ENCODE data around the gene ATP5F1A.
"Not testable (repeated sequence)": the region's sequence is repeated elsewhere in the genome, so short reads cannot be mapped to it uniquely, and the experiment has no call there.

The ATP5F1A gene

DNA sequence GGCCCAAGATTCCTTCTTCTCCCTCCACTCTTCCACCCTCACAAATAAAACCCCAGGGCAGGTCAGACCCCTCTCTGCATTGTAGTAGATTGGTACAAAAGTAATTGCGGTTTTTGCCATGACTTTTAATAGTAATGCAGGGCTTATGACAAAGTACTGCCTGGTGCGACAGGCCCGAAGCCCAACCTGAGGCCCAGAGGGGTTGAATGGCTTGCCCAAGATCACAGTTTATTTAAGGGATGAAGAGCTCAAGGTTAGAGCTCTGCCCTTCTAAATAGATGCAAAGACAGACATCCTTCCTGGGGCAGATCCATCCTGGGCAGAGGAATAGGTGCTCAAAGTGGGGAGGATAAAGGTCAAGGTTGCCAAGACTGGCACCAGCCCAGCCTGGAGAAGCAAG is 25.1 kb downstream of the ATP5F1A start:
- no peak for DNase-seq

DNA sequence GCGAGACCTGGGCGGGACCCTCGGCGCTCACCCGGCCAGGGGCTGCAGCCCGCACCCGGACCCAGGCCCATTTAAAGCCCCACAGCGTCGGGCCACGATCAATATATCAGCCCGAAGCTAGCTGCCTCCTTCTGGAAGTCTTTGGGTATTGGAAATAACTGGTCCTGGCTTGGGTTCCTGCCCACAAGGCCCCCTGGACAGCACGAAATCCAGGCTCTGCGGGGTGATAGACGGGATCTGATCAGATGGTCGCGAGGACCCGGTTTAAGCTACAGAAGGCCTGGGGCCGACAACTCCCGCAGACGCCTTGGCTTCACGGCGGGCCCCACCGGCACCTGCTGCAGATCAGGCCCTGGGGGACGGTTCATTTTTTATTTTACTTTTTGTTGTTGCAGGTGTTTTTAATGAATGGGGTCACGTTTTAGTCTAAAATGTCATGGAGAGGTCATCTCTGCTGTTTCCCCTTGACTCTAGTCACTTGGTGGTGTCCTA is 25.7 kb downstream of the ATP5F1A start:
- DNase-seq, result no peak

DNA sequence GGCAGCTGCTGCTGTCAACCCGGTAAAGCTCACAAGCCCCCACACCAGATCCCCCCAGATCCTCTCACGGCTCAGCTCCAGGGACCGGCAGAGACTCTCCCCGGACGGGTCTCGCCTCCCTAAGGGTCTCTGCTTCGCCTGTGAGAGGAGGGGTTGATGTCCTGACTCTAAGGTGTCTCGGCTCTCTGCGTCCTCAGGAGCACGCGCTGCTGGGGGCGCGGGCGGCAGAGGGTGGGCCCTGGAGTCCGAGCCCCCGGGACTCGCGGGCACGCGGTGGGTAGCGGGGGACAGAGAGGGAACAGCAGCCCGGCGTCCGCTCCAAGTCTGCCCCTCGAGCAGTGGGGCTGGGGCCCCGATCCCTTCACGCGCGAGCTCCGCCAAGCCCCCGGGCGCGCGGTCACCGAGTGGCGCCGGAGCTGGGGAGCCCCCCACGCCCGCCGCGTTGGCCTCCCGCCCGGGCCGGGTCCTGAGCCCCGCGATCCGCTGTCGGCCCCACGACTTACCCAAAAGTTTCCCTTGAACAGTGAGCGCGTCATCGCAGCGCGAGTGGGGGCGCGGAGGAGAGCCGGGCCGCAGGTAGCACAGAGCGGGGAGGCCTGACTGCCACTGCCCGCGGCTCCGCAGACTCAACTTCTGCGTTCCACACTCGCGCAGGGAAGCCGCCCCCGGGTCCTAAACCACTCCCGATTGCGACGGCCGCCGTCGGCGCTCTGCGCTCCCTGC is 26.3 kb downstream of the ATP5F1A start, which contains the start of gene PSTPIP2:
TSS of gene PSTPIP2 (minus strand) at position 608 of the 723 bp plus-strand sequence. CDS start at position 536, 72 bp downstream.
- DNase-seq, result no peak

DNA sequence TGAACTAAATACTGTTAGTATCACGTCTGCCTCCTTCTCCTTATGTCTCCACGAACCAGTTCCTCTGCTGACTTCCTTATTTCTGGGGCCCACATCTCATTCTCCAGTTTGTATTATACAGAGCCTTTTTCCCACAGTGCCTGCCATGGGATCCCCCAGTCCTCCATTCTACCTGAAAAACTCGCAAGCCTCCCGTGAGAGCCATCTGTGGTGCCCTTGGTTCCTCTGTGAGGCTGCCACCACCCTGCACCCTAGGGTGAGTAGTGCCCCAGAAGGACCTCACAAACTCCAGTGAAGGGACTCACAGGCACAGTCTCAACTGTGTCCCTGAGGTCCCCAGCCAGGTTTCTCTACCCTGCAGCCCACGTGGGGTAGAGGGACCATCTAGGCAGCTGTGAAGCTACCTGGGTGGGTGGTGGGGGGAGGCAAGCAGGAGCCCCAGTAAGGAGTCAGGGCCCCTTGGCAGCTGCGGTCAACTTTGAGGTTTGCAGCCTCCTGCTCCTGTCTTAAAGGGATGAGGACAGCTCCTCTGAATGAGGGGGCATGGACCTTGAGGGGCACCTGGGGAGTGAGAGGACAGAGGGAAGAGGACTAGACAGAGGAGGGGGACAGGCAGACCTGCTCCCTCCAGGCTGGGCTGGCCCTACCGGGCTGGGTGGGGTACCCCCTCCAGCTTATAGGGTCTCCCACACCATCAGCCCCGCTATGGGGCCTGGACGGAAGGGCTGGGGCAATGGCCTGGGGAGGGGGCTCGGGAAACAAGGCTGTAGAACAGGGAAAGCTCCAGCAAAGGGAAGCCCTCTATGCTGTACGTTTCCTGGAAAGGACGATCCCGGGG is 27.1 kb downstream of the ATP5F1A start:
- DNase-seq, result no peak

DNA sequence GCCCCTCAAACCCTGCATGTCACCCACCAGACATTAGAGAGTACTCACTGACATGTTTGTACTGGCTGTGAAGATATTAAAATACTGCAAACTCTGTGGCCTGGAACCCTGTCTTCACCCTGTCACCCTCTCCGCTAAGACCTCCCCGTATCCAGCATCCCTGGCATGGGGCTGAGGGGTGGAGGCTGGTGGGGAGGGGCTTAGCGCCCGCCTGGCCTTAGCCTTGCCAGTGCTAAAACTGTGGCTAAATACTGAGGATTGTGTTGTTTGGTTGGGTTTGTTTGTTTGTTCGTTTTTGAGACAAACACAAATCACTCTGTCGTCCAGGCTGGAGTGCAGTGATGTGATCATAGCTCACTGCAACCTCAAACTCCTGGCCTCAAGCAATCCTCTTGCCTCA is 27.9 kb downstream of the ATP5F1A start:
- DNase-seq, result no peak

DNA sequence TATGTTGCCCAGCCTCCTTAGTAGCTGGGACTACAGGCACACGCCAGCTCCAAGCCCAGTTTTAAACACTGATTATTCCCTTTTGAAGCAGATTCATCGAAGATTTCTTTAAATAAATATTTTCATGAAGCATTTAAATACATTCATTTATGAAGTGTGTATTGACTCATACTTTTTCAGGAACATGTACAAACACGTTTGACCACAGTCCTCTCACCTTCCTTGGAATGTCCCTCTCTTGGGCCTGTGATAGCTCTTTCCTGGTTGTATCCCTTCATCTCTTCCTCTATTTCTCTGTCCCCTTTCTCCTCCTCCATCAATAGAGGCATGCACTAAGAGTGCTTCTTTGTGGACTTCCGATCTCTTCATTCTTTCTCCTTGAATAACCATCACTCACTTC is 28.6 kb downstream of the ATP5F1A start:
- no peak for DNase-seq

DNA sequence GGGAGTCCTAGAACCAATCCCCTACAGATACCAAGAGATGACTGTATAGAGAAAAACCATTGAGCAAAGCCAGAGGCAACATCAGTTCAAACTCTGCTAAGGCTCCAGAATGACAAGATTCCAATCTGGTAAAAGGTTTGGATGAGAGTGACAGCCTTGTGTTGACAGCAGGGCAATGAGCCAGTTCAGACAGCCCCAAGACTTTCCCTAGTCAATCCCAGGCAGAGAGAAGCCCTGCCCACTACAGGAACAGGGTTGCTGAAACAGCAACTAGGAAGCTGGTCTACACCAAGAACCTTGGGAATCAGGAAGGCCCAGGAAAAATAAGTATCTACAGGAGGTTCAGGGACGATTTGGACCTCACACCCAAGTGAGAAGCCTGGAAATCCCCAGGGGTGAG is 29.3 kb downstream of the ATP5F1A start:
- no peak for DNase-seq

DNA sequence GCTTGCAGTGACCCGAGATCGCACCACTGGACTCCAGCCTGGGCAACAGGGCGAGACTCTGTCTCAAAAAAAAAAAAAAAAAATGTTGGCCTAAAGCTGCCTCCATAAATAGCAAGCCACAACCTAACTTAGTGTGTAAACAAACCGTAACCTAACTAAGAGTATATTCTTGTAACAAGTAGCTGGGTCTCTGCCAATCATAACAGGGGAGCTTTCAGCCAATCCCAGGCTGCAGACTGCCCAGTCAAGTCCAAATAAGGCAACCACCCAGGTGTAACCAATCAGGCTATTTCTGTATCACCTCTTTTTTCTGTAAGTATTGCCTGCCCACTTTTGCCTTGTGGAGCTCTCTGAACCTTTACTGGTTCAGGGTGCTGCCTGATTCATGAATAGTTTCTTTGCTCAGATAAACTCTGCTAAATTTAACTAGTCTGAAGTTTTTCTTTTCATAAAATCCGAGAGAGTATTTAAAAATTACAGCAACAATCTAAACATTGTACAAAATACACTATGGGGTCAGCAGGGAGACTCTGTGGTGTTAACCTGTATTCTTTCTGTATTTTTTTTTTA is 30.6 kb downstream of the ATP5F1A start:
- DNase-seq, result peak; percentile 59

DNA sequence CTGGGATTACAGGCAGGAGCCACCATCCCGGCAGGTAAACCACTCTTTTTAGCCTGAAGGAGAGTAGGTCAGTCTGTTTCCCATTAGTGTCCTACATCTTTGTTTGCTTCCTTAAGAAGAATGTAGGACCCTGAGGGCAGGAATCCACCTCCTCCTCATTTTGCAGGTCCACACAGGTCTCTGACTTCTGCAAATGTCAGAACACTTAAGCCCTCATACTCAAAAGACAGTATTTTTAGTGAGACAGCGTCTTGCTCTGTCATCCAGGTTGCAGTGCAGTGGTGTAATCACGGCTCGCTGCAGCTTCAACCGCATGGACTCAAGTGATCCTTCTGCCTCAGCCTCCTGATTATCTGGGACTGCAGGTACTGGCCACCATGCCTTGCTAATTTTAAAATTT is 35.3 kb downstream of the ATP5F1A start:
- no peak for DNase-seq

DNA sequence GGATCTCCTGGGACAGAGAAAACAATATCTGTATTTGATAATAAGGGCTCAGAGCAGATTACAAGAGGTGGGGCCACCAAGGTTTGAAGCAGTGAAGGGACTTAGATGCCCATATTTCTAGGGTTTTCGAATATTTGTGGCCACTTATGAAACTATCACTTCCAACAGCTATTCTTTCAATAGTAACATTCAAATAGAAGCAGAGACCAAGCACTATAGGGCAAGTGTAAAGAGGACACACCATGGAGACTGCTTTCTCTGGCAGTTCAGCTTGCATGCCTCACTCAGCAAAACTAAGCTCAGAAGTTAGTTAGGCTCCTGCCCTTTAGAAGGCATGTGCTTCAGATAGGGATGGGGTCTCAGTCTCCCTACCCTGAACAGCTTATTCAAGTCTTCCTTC is 36.3 kb downstream of the ATP5F1A start:
- DNase-seq, result no peak

DNA sequence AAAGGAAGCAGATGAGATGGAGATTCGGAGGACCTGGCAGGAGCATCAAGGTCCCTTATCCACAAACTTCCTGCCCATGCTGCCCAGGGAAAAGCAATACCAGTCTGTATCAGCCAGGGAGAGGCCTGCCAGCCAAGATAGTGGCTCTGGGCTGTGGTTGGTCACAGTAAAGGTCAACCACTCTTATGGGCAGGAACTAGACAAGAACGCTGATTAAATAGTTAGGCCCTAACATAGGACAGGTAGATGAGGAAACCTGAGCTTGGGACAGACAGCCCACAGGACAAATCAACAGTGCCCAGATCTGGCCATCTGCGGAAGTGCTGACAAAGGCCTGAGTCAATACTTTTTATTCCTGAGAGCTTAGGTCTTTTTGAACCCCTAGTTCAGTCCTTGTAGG is 36.7 kb downstream of the ATP5F1A start:
- DNase-seq, result no peak

DNA sequence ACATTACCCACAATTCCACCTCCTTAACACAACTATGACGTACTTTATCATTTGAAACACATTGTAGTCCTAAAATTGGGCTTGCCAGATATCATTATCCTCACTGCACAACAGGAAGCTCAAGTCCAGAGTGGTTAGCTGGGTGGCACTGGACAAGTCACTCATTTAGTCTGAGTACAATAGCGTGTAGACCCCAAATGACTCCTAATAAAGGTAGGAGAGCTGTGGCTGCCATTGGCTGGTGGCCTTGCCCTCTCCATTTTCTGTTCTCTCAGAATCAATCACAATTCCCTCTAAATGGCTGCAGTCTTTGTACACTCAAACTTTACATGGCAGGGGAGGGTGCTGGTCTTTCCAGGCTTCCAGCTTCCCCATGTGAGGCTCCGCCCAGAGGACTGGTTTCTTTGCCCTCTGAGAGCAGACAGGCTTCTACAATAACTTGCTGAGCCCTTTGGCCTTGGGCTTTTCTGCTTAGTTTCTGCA is 37.7 kb downstream of the ATP5F1A start:
- DNase-seq, result no peak

DNA sequence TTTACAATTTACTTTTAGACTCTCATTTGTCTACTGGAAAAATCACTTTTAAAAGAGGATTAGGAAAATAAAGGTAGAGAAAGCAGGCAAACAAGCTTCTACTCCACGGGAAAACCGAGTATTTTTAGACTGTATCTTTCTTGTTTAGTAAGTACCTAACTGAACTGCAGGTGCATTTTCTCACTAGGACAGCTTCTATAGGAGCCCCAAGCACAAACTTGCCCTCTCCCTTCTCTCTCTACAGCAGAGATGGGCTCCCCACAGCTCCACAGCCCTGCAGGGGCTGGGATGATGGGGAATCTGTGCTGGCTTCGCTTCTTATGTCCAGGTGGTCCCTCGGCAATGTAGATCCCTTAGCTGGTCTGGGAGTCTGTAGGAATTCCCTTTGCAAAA is 42.3 kb downstream of the ATP5F1A start:
- no peak for DNase-seq

DNA sequence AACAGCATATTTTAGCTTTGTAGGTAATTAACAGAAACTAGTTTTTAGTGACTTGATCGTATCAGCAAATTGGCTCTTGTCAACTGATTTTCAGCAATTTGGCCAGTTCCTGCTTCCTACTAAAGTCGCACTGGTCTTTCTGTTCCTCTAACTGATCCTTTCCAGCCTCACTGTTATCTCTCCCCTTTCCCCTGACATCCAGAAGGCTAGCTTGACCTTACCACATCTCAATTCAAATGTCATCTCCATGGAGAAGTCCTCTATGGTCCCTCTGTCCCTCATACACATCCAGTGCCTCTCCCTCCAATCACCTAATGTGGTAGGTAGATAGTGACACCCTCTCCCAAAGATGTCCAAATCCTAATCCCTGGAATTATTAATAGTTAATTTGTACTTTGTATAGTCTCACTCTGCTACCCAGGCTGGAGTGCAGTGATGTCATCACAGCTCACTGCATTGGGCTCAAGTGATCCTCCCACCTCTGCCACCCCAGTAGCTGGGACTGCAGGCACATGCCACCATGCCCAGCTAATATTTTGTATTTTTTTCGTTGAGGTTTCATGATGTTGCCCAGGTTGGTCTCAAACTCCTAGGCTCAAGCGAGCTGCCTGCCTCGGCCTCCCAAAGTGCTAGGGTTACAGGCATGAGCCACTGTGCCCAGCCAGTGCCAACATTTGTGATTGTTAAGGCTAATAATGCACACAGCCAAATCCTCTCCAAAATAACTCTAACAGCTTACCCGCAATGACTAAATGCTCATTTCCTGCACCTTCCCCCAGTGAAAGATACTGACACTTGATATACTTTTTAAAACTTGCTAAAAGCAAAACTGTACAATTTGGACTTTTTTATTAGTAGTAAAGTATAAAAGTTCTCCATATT is 42.9 kb downstream of the ATP5F1A start:
- no peak for DNase-seq

DNA sequence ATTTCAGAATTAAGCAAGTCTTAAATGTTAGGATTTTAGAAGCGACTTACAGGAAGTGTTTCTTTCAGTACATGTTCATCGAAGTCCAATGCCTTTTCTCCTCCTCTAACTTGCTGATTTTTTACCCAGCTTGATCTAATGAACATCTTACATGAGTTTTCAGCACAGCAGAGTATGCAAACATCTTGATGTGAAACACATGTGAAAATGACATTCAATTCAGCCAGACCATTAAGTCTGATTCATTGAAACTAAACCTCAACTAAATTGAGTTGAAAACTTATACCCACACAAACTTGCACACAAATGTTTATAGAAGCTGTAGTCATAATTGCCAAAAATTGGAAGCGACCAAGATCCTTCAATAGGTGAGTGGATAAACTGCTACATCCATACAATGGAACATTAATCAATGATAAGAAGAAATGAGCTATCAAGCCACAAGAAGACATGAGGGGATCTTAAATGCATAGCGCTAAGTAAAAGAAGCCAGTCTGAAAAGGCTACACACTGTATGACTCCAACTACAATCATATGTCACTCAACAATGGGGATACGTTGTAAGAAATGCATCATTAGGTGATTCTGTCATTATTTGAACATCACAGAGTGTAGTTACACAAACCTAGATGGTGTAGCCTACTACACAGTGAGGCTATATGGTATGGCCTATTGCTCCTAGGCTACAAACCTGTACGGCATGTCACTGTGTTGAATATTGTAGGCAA is 44.6 kb downstream of the ATP5F1A start:
- DNase-seq, result no peak

DNA sequence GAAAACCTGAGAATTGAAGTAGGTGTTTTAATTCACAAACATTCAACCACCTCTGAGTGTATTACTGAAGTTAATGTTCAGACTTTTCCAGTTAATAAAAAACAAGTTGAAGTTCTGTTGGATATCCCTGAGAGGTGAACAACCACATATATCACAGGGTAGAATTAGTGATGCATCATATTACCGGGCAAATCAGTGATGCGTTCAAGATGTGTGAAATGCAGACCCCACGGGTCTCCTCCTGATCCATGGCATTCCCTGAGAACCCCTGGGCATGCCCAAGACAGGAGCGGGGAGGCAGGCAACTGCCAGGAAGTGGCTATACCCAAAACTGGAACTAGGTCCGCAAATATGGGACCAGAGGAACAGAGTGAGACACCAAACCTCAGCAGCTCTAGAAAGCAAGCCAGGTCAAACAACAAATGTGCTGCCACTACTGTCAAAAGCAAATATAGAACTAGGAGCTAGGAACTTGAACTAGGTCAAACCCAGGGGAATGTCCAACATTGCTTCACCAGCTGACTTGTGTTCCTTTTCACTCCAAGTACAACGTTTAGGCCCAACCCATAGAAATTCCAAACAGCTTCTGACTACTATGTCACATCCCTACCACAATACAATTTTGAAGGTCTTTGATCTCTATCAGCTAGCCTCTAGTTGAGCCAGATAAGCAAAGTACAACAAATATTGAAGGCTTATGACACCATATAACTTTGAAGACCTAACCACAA is 46.2 kb downstream of the ATP5F1A start:
- no peak for DNase-seq

DNA sequence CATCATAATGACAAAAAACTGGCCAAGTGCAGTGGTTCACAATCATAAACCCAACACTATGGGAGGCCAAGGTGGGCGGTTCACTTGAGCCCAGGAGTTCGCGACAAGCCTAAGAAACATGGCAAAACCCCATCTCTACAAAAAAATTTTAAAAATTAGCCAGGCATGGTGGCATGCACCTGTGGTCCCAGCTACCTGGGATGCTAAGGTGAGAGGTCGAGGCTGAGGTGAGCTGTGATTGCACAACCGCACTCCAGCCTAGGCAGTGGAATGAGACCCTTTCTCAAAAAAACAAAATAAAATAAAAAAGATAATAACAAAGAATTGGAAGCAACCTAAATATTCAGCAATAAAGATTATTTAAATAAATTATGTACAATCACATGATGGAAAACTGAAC is 47.8 kb downstream of the ATP5F1A start:
- no peak for DNase-seq

DNA sequence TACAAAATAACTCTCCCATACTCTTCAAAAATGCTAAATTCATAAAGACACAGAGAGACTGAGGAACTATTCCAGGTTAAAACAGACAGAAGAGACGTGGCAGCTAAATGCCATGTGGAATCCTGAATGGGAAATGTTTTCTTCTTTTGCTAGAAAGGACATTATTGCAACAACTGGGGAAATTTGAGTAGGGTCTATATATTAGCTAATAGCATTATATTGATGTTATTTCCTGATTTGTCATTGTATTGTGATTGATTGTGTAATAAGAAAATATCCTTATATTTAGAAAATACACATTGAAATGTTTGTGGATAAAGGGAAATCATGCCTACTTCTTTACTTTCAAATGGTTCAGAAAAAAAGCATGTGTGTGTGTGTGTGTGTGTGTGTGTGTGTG is 49.5 kb downstream of the ATP5F1A start:
- DNase-seq, result no peak

DNA sequence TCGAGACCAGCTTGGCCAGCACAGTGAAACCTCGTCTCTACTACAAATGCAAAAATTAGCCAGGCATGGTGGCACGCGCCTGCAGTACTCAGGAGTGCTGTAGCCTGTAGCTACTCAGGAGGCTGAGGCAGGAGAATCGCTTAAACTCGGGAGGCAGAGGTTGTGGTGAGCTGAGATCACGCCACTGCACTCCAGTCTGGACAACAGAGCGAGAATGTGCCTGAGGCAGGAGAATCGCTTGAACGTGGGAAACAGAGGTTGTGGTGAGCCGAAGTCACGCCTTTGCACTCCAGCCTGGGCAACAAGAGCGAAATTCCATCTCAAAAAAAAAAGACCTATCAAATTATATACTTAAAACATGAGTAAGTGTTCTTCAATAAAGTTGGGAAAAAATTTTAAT is 50.7 kb downstream of the ATP5F1A start:
- DNase-seq, result not testable (repeated sequence)

DNA sequence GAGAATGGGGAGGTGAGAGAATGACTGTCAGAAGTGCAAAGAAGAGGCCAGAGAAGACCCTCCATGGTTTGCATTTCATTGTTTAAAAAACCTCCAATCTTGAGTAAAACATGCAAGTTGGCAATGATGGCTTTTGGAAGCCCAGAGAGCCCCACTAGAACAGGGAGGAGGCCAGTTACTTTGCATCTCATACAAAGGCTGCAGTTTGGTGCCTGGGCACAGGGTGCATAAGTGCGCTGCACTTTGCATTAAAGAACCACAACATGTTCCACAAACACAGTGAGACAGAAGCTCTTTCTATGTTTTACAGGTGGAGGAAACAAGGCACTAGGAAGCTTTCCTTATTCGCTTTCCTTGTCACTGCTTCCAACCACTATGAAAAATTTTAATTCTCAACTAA is 51.4 kb downstream of the ATP5F1A start:
- no peak for DNase-seq

DNA sequence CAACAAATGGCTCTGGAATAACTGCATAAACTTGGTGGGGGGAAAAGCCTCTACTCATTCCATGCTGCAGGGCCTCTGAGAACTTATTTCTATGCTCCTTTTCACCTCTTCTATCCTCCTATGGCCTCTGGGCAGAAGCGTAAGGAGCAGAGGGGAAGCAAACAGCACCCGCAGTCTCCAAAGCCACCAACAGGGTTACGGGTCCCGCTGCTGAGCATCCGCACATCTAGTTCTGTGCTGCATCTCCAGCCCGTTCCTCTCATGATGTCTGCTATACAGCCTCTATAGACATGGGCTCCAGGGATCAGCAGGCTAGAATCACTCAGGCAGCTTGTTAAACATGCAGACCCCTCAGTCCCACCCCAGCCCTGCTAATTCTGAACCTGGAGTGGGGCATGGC is 52.0 kb downstream of the ATP5F1A start:
- DNase-seq, result no peak
